Measurements from ENCODE around the gene AP2B1. TPM values are rescaled to one million over a fixed set of nuclear protein-coding genes. Genes with fewer than 3 reads are reported as not detected.

Gene AP2B1
- total RNA-seq, 1 donor from 2014 or later: 216 TPM

DNA sequence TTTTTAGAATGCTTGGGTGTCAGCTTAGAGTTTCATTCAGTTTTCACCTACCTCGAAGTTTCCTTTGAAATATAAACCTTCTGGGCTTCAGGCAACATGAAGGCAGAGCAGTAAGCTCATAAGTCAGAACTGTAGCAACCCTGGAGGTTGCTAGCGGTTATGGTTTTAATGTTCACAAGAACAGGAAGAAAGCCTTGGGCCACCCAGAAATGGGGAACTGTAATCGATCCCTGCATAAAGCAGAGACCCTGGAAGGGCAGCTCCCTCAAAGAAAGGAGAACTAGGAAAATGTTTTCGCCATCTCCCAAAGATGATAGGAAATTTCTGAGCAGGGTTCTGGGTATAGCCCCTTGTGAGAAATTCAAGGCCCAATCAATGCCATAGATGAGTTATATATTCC, 96.5 kb downstream of the AP2B1 start:
- Mint-ChIP-seq H3K27ac (ENCODE audit: unreplicated experiment) (no peak overlapping the region), H3K9me3 (no peaks in the 10 kb centered on the region), H3K36me3 (ENCODE audit: low read depth) (peaks cover 16% of the 10 kb centered on the region), H3K4me1 (no peaks in the 10 kb centered on the region), H3K27me3 (ENCODE audit: low read depth) (no peaks in the 10 kb centered on the region), H3K4me3 (no peak overlapping the region)
- TF ChIP-seq, protein P1, sequence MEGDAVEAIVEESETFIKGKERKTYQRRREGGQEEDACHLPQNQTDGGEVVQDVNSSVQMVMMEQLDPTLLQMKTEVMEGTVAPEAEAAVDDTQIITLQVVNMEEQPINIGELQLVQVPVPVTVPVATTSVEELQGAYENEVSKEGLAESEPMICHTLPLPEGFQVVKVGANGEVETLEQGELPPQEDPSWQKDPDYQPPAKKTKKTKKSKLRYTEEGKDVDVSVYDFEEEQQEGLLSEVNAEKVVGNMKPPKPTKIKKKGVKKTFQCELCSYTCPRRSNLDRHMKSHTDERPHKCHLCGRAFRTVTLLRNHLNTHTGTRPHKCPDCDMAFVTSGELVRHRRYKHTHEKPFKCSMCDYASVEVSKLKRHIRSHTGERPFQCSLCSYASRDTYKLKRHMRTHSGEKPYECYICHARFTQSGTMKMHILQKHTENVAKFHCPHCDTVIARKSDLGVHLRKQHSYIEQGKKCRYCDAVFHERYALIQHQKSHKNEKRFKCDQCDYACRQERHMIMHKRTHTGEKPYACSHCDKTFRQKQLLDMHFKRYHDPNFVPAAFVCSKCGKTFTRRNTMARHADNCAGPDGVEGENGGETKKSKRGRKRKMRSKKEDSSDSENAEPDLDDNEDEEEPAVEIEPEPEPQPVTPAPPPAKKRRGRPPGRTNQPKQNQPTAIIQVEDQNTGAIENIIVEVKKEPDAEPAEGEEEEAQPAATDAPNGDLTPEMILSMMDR (conservative IDR thresholded peaks at IDR 0.05): no peak
- no peak for DNase-seq (ENCODE audit: low read depth, low spot score)

DNA sequence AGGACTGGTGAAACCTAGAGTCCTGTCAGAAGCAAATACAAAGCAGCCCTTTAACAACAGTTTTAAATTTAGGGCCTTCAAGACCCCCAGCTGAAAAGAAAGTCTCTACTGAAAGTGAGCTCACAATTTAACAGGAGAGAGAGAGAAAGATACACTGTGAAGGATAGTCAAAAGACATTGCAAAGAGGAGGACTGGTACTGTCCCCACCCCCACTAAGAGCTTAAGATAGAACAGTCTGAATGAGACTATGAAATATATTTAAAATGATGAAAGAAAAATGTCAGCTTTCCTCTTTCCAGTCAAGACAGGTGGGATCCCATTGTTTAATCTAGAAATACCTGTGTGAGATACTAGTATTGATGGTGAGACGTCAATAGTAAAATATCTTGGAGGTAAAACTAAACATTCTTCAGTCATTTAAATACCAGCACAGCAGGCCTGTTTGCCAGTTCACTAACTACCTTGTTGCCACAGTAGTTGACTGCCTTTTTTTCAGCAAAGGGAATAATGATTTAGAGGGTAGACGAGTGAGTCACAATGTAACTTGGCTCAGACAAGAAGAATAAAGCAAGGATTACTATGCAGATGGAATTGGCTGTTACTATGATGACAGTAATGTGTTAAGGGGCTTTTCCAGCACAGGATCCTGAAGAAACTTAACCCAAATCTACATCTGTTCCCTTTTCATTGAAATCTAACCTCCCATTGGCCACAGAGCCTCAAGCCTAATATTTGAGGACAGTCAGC, 97.1 kb downstream of the AP2B1 start:
- H3K4me3 Mint-ChIP-seq: no peak overlapping the region
- H3K27ac Mint-ChIP-seq (ENCODE audit: unreplicated experiment): no peak overlapping the region
- no peaks in the 10 kb centered on the region for H3K27me3 Mint-ChIP-seq (ENCODE audit: low read depth)
- H3K36me3 Mint-ChIP-seq (ENCODE audit: low read depth): peaks cover 14% of the 10 kb centered on the region
- no peaks in the 10 kb centered on the region for H3K9me3 Mint-ChIP-seq
- H3K4me1 Mint-ChIP-seq: no peaks in the 10 kb centered on the region
- DNase-seq (ENCODE audit: low read depth, low spot score): no peak
- TF ChIP-seq, protein P1 (conservative IDR thresholded peaks at IDR 0.05): no peak

DNA sequence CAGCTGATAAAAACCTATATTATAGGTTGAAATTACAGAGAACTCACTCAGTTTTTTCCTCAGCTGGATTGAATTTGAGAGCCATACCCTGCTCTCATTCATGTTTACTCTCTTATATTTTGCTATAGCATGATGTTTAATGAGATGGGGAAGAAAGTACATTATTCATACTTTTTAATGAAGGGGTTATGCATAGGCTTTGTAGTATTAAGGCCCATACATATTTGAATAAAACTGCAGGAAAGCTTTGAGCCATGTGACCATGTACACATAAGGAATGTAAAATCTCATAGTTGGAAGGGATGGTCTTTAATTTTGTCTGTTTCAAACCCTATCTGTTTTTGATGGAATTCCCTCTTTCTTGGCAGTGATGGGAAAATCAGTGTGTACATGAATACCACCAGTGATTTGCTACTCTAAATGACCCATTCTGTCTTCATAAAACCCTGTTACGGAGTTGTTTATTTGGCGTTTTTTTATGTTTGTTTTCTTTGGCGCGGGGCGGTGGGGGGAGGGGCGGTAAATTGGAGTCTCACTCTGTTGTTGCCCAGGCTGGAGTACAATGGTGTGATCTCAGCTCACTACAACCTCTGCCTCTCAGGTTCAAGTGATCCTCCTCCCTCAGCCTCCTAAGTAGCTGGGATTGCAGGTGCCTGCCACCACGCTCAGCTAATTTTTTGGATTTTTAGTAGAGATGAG, 105.5 kb downstream of the AP2B1 start:
- TF ChIP-seq, protein P1 (conservative IDR thresholded peaks at IDR 0.05): no peak
- H3K4me3 Mint-ChIP-seq: no peak overlapping the region
- peaks cover 15% of the 10 kb centered on the region for H3K4me1 Mint-ChIP-seq
- DNase-seq (ENCODE audit: low read depth, low spot score): no peak
- H3K27me3 Mint-ChIP-seq (ENCODE audit: low read depth): no peaks in the 10 kb centered on the region
- H3K27ac Mint-ChIP-seq (ENCODE audit: unreplicated experiment): no peak overlapping the region
- peaks cover 12% of the 10 kb centered on the region for H3K36me3 Mint-ChIP-seq (ENCODE audit: low read depth)
- H3K9me3 Mint-ChIP-seq: no peaks in the 10 kb centered on the region

DNA sequence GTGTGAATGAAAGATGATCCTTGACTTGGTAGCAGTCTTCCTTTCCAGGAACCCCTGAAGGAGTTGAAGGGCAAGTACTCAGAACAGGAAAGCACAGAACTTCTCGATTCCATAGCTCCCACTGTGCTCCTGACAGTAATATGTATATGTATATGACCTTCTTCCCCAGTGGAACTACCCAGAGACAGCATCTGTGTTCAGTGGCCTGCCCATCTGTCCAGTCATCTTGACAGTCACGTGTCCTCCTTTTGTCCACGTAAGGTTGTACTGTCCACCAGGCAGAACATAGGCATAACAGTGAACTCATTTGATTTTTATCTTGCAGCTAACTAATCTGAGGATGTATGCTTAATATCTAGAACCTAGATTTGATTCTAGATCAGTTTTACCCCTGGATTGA, 106.5 kb downstream of the AP2B1 start:
- Mint-ChIP-seq H3K4me3 (no peak overlapping the region), H3K36me3 (ENCODE audit: low read depth) (peaks cover 6% of the 10 kb centered on the region), H3K9me3 (no peaks in the 10 kb centered on the region), H3K27me3 (ENCODE audit: low read depth) (no peaks in the 10 kb centered on the region), H3K4me1 (peaks cover 15% of the 10 kb centered on the region), H3K27ac (ENCODE audit: unreplicated experiment) (no peak overlapping the region)
- TF ChIP-seq, protein P1 (conservative IDR thresholded peaks at IDR 0.05): no peak
- no peak for DNase-seq (ENCODE audit: low read depth, low spot score)

DNA sequence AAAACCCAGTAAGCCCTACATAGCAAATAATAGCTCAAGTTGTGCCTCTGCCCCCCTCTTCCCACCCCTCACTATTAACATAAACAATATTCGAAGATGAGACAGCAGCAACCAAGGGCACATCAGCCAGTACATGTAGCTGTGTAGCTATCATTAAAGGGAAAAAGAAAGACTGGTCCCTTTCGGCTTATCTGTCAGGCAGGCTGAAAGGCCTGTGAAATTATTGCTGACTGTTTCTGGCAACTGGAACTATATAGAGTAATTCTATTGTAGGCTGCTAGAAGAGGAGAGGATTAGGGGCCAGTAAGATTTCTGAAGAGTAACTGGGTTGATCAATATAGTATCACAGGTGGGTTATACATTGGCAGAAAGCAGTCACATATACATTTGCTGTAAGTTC, 107.8 kb downstream of the AP2B1 start:
- peaks cover 4% of the 10 kb centered on the region for H3K36me3 Mint-ChIP-seq (ENCODE audit: low read depth)
- H3K4me1 Mint-ChIP-seq: peaks cover 15% of the 10 kb centered on the region
- no peak for DNase-seq (ENCODE audit: low read depth, low spot score)

More for the DNA sequence above, 107.8 kb downstream of the AP2B1 start:
- H3K9me3 Mint-ChIP-seq: no peaks in the 10 kb centered on the region
- no peak overlapping the region for H3K4me3 Mint-ChIP-seq
- no peak overlapping the region for H3K27ac Mint-ChIP-seq (ENCODE audit: unreplicated experiment)
- TF ChIP-seq, protein P1 (conservative IDR thresholded peaks at IDR 0.05): no peak
- no peaks in the 10 kb centered on the region for H3K27me3 Mint-ChIP-seq (ENCODE audit: low read depth)
